GM12873 (cell line): ENCODE measurements around the gene ADARB2.

Source experiments
- CTCF ChIP-seq: IDR thresholded peaks from 2 replicates; pipeline ENCODE4 v1.5.1; 2012; ENCODE audit warnings: low read depth, mild to moderate bottlenecking, moderate library complexity, low read length, control low read depth; ENCODE audit not compliant: insufficient read depth; ENCODE audit errors: missing control alignments

The ADARB2 gene

GRCh38 chr10:1465418-1465911 lies 271.9 kb downstream of the ADARB2 start:
- no peak for TF ChIP-seq CTCF

GRCh38 chr10:1464881-1465417 lies 272.4 kb downstream of the ADARB2 start:
- no peak for TF ChIP-seq CTCF

GRCh38 chr10:1462994-1463633 lies 274.2 kb downstream of the ADARB2 start:
- no peak for TF ChIP-seq CTCF

GRCh38 chr10:1462521-1462920 lies 274.8 kb downstream of the ADARB2 start:
- no peak for TF ChIP-seq CTCF

GRCh38 chr10:1462032-1462431 lies 275.3 kb downstream of the ADARB2 start:
- no peak for TF ChIP-seq CTCF

- no peak for TF ChIP-seq CTCF
These were observed 276.3 kb downstream of the ADARB2 start for GRCh38 chr10:1461016-1461415.

- TF ChIP-seq CTCF = no peak
These were observed 282.4 kb downstream of the ADARB2 start for GRCh38 chr10:1454951-1455350.
